NT2/D1 (cell line): Measurements from ENCODE around the gene MCU.
"Not testable (repeated sequence)": the region's sequence is repeated elsewhere in the genome, so short reads cannot be mapped to it uniquely, and the experiment has no call there.

ENCODE experiments used
- DNase-seq: peaks from one replicate; pipeline ENCODE4 v3.0.0-alpha.2; 2011; ENCODE audit warnings: low read depth, low spot score
- H3K27me3 ChIP-seq: 2 replicates; pipeline ENCODE4 v1.6.0; 2011; ENCODE audit warnings: mild to moderate bottlenecking; ENCODE audit not compliant: insufficient read length, insufficient read depth
- H3K36me3 ChIP-seq: 2 replicates; pipeline ENCODE4 v1.6.1; 2011; ENCODE audit warnings: mild to moderate bottlenecking, low read length, mixed read lengths; ENCODE audit not compliant: insufficient read depth, insufficient read length
- H3K4me1 ChIP-seq: 2 replicates; pipeline ENCODE4 v1.5.1; 2011; ENCODE audit not compliant: insufficient read depth, insufficient read length
- H3K4me3 ChIP-seq: 2 replicates; pipeline ENCODE4 v1.5.1; 2011; ENCODE audit warnings: low read depth; ENCODE audit not compliant: insufficient read length
- H3K9ac ChIP-seq: 2 replicates; pipeline ENCODE4 v1.6.0; 2011; ENCODE audit warnings: low read depth; ENCODE audit not compliant: insufficient read length
- H3K9me3 ChIP-seq: 2 replicates; pipeline ENCODE4 v1.5.1; 2011; ENCODE audit warnings: mild to moderate bottlenecking, low read length; ENCODE audit not compliant: insufficient read depth
- SUZ12 ChIP-seq: IDR thresholded peaks from 2 replicates; pipeline ENCODE4 v1.6.1; 2011; ENCODE audit not compliant: insufficient read length, insufficient read depth; ENCODE audit errors: extremely low read depth
- YY1 ChIP-seq: IDR thresholded peaks from 2 replicates; pipeline ENCODE4 v1.6.1; 2011; ENCODE audit not compliant: insufficient read length, insufficient read depth
- ZNF274 ChIP-seq: IDR thresholded peaks from 2 replicates; pipeline ENCODE4 v1.6.1; 2011; ENCODE audit warnings: mild to moderate bottlenecking, low read depth, low read length

MCU gene

DNA sequence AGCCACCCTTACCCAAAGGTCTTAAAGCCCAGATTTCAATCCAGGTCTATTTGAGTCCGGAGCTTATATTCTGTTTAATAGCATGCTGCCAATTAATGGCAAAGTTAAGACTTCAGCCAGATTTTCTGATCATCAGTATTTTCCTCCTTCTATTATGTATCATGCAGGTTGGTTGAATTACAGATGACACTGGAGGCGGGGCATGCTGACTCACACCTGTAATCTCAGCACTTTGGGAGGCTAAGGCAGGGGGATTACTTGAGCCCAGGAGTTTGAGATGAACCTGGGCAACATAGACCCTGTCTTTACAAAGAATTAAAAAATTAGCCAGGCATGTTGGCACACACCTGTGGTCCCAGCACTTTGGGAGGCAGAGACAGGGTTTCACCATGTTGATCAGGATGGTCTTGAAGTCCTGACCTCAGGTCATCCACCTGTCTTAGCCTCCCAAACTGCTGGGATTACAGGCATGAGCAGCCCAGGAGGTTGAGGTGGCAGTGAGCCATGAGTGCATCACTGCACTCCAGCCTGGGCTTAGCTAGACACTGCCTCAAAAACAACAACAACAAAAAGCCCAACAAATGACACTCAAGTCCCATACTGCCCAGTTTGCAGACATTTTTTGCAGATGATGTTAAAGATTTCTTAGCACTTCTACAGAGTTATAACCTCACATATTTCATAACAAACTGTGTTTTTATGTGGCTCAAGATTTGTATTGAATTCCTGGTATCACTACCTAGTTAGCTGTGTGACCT, 62.5 kb downstream of the MCU start:
- no peaks in the 10 kb centered on the region for H3K9me3 ChIP-seq
- no peak for TF ChIP-seq ZNF274
- no peak for TF ChIP-seq YY1
- TF ChIP-seq SUZ12 = no peak
- no peak overlapping the region for H3K4me3 ChIP-seq
- H3K27me3 ChIP-seq = no peaks in the 10 kb centered on the region
- H3K4me1 ChIP-seq = peaks cover 3% of the 10 kb centered on the region
- no peaks in the 10 kb centered on the region for H3K36me3 ChIP-seq
- DNase-seq = no peak
- H3K9ac ChIP-seq = no peak overlapping the region

DNA sequence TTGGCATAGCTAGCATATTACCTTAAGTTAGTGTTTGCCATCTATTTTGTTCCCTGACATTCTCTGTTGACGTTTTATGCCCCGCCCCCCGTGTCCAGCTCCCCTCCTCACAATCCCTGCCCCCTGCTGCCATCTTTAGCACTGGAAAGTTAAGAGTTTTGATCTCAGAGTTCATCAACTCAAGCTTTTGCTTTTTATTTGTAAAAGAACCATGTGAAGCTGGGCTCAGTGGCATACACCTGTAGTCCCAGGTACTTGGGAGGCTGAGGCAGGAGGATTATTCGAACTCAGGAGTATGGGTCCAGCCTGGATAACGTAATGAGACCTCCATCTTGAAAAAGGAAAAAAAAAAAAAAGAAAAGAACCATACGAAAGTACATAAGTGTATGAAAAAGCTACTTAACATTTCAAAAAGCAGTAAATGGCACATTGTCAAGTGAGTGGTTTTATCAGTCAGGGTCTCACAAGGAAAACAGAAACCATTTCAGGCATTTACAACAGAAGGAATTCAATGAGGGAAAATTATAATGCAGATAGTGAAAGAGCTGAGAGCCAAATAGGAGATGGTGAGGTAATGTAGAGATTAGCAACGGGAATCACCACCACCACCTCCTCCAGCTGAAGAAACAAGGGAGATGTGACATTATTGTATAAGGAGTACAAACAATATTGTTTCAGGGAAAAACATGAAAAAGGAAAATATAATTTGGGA, 64.9 kb downstream of the MCU start:
- no peak overlapping the region for H3K9ac ChIP-seq
- H3K27me3 ChIP-seq = no peaks in the 10 kb centered on the region
- peaks cover 3% of the 10 kb centered on the region for H3K4me1 ChIP-seq
- no peaks in the 10 kb centered on the region for H3K36me3 ChIP-seq
- H3K9me3 ChIP-seq = no peaks in the 10 kb centered on the region
- no peak overlapping the region for H3K4me3 ChIP-seq
- no peak for TF ChIP-seq ZNF274
- DNase-seq = peak; percentile 35

GRCh38 chr10:72757732-72758131, 65.8 kb downstream of the MCU start:
- Histone ChIP-seq H3K9ac (no peak overlapping the region), H3K4me3 (no peak overlapping the region), H3K9me3 (no peaks in the 10 kb centered on the region), H3K36me3 (no peaks in the 10 kb centered on the region), H3K4me1 (peaks cover 3% of the 10 kb centered on the region), H3K27me3 (no peaks in the 10 kb centered on the region)
- DNase-seq = no peak
- TF ChIP-seq YY1 (no peak), ZNF274 (no peak), SUZ12 (no peak)

DNA sequence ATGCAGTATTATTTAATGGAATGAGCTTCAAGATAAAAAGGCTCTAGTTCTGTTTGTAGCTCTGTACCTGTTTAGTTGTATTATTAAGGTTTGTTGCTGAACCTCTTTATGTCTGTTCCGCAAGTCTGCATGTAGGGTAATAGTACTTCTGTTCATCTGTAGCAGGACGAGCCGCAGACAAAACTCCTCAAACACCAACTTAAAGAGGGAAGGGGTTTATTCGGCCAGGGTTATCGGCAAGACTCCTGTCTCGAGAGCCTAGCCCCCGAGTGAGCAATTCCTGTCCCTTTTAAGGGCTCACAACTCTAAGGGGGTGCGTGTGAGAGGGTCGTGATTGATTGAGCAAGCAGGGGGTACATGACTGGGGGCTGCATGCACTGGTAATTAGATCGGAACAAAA, 67.0 kb downstream of the MCU start:
- not testable (repeated sequence) for DNase-seq, H3K9ac ChIP-seq, H3K36me3 ChIP-seq, H3K4me1 ChIP-seq, H3K4me3 ChIP-seq, H3K27me3 ChIP-seq, H3K9me3 ChIP-seq

- Histone ChIP-seq H3K9ac (no peak overlapping the region), H3K36me3 (no peaks in the 10 kb centered on the region), H3K4me1 (peaks cover 1% of the 10 kb centered on the region), H3K9me3 (no peaks in the 10 kb centered on the region), H3K4me3 (no peak overlapping the region), H3K27me3 (no peaks in the 10 kb centered on the region)
- DNase-seq = no peak
- no peak for TF ChIP-seq SUZ12
- TF ChIP-seq YY1 = no peak
- no peak for TF ChIP-seq ZNF274
Observed at GRCh38 chr10:72759584-72759983, 67.6 kb downstream of the MCU start.

DNA sequence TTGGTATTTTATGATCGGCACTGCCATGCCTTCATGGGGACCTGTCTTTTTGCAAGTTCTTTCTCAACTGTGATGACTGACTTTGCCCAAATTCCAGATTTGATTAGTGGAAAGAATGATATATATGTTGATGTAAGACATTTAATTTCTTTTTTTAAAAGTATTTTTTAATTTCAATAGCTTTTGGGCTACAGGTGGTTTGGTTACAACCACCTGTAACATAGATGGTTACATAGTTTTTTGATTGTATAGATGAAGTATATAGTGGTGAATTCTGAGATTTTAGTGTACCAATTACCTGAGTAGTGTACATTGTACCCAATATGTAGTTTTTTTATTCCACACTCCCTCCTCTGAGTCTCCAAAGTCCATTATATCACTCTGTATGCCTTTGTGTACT, 69.6 kb downstream of the MCU start:
- Histone ChIP-seq H3K9me3 (peaks cover 2% of the 10 kb centered on the region; the same call in 1 of the 2 replicates), H3K9ac (no peak overlapping the region), H3K27me3 (no peaks in the 10 kb centered on the region), H3K4me1 (no peaks in the 10 kb centered on the region), H3K4me3 (no peak overlapping the region), H3K36me3 (no peaks in the 10 kb centered on the region)
- TF ChIP-seq ZNF274 (no peak), YY1 (no peak), SUZ12 (no peak)
- DNase-seq = no peak

- H3K36me3 ChIP-seq = no peaks in the 10 kb centered on the region
- TF ChIP-seq YY1 (no peak), SUZ12 (no peak), ZNF274 (no peak)
- H3K27me3 ChIP-seq = no peaks in the 10 kb centered on the region
- no peak overlapping the region for H3K4me3 ChIP-seq
- no peak overlapping the region for H3K9ac ChIP-seq
- H3K9me3 ChIP-seq = peaks cover 7% of the 10 kb centered on the region; the same call in 1 of the 2 replicates
- no peak for DNase-seq
- H3K4me1 ChIP-seq = no peaks in the 10 kb centered on the region
Observed at GRCh38 chr10:72762042-72762441, 70.1 kb downstream of the MCU start.
